Muscle layer of colon (tissue), 2 donors: ENCODE data around the gene SPINK13.

Source experiments
- H3K27ac ChIP-seq: one replicate; pipeline ENCODE4 v1.7.0; 2013; ENCODE audit warnings: low read depth, mild to moderate bottlenecking, low read length, moderate library complexity
- H3K27me3 ChIP-seq, 2 donors: one replicate each; pipeline ENCODE4 v1.7.0; 2013; ENCODE audit warnings: low read length in 2 of 2, mild to moderate bottlenecking in 2 of 2; ENCODE audit not compliant: insufficient read depth in 2 of 2, control insufficient read depth in 1 of 2
- H3K36me3 ChIP-seq: one replicate; pipeline ENCODE4 v1.7.0; 2013; ENCODE audit warnings: mild to moderate bottlenecking, low read length; ENCODE audit not compliant: insufficient read depth
- H3K4me1 ChIP-seq: one replicate; pipeline ENCODE4 v1.7.0; 2013; ENCODE audit warnings: mild to moderate bottlenecking, low read length; ENCODE audit not compliant: insufficient read depth
- H3K4me3 ChIP-seq, 2 donors: one replicate each; pipeline ENCODE4 v1.7.0; 2013; ENCODE audit warnings: low read length in 2 of 2, low read depth in 1 of 2, mild to moderate bottlenecking in 1 of 2, moderate library complexity in 1 of 2
- H3K9ac ChIP-seq: one replicate; pipeline ENCODE4 v1.7.0; 2013; ENCODE audit warnings: low read length
- H3K9me3 ChIP-seq: one replicate; pipeline ENCODE4 v1.7.0; 2013; ENCODE audit warnings: mild to moderate bottlenecking, low read length
- donor health status: abdominal sarcoma.
- donor health status: Adenocarcinoma of cecum.

SPINK13 gene

GRCh38 chr5:148268566-148268965 is at the start of gene SPINK13:
Gene SPINK13, plus strand, starts transcription at chr5:148268794. Its CDS starts 1,279 bp downstream, at chr5:148270073.
- Histone ChIP-seq H3K27me3 (no peaks in the 10 kb centered on the region), H3K27ac (no peak within 1 kb of the TSS), H3K9ac (no peak within 1 kb of the TSS), H3K4me1 (no peaks in the 10 kb centered on the region), H3K9me3 (no peaks in the 10 kb centered on the region), H3K4me3 (no peak within 1 kb of the TSS), H3K36me3 (no peaks in the 10 kb centered on the region)

- Histone ChIP-seq H3K4me1 (peaks cover 8% of the 10 kb centered on the region), H3K9ac (no peak overlapping the region), H3K4me3 (no peak overlapping the region), H3K36me3 (no peaks in the 10 kb centered on the region), H3K27me3 (no peaks in the 10 kb centered on the region), H3K9me3 (no peaks in the 10 kb centered on the region), H3K27ac (no peak overlapping the region)
Measured at GRCh38 chr5:148221508-148221907, 47.1 kb upstream of the SPINK13 start.

GRCh38 chr5:148224117-148224742 is 44.4 kb upstream of the SPINK13 start:
- H3K27me3 ChIP-seq, result no peaks in the 10 kb centered on the region
- H3K9me3 ChIP-seq, result no peaks in the 10 kb centered on the region
- no peak overlapping the region for H3K9ac ChIP-seq
- no peak overlapping the region for H3K4me3 ChIP-seq
- H3K27ac ChIP-seq, result no peak overlapping the region
- H3K36me3 ChIP-seq, result no peaks in the 10 kb centered on the region
- peaks cover 8% of the 10 kb centered on the region for H3K4me1 ChIP-seq

GRCh38 chr5:148228392-148228984 is 40.1 kb upstream of the SPINK13 start:
- Histone ChIP-seq H3K36me3 (no peaks in the 10 kb centered on the region), H3K4me1 (peaks cover 8% of the 10 kb centered on the region), H3K27me3 (no peaks in the 10 kb centered on the region), H3K9ac (no peak overlapping the region), H3K9me3 (no peaks in the 10 kb centered on the region), H3K27ac (no peak overlapping the region), H3K4me3 (no peak overlapping the region)

- H3K27ac ChIP-seq, result no peak overlapping the region
- H3K27me3 ChIP-seq, result no peaks in the 10 kb centered on the region
- H3K9ac ChIP-seq, result no peak overlapping the region
- no peaks in the 10 kb centered on the region for H3K9me3 ChIP-seq
- H3K4me3 ChIP-seq, result no peak overlapping the region
- no peaks in the 10 kb centered on the region for H3K36me3 ChIP-seq
- no peaks in the 10 kb centered on the region for H3K4me1 ChIP-seq
Measured at GRCh38 chr5:148229840-148230239, 38.8 kb upstream of the SPINK13 start.

GRCh38 chr5:148230240-148230639 is 38.4 kb upstream of the SPINK13 start:
- H3K4me1 ChIP-seq, result no peaks in the 10 kb centered on the region
- H3K4me3 ChIP-seq, result no peak overlapping the region
- H3K9ac ChIP-seq, result no peak overlapping the region
- H3K27me3 ChIP-seq, result no peaks in the 10 kb centered on the region
- no peaks in the 10 kb centered on the region for H3K9me3 ChIP-seq
- H3K27ac ChIP-seq, result no peak overlapping the region
- H3K36me3 ChIP-seq, result no peaks in the 10 kb centered on the region

- H3K27ac ChIP-seq, result no peak overlapping the region
- no peak overlapping the region for H3K4me3 ChIP-seq
- no peak overlapping the region for H3K9ac ChIP-seq
- H3K36me3 ChIP-seq, result no peaks in the 10 kb centered on the region
- H3K4me1 ChIP-seq, result no peaks in the 10 kb centered on the region
- no peaks in the 10 kb centered on the region for H3K27me3 ChIP-seq
- no peaks in the 10 kb centered on the region for H3K9me3 ChIP-seq
Measured at GRCh38 chr5:148237785-148238417, 30.7 kb upstream of the SPINK13 start.

- no peaks in the 10 kb centered on the region for H3K27me3 ChIP-seq
- no peaks in the 10 kb centered on the region for H3K9me3 ChIP-seq
- H3K4me3 ChIP-seq, result no peak within 1 kb of the TSS
- H3K9ac ChIP-seq, result no peak within 1 kb of the TSS
- no peaks in the 10 kb centered on the region for H3K4me1 ChIP-seq
- no peak within 1 kb of the TSS for H3K27ac ChIP-seq
- H3K36me3 ChIP-seq, result no peaks in the 10 kb centered on the region
Measured at GRCh38 chr5:148238418-148238794, 30.2 kb upstream of the SPINK13 start, which contains the start of gene MARCOL. Gene MARCOL, plus strand, starts transcription at chr5:148238525. Its CDS starts 73 bp downstream, at chr5:148238598.

GRCh38 chr5:148248894-148249293 is 19.7 kb upstream of the SPINK13 start:
- no peak overlapping the region for H3K9ac ChIP-seq
- H3K4me3 ChIP-seq, result no peak overlapping the region
- no peaks in the 10 kb centered on the region for H3K36me3 ChIP-seq
- no peaks in the 10 kb centered on the region for H3K27me3 ChIP-seq
- no peak overlapping the region for H3K27ac ChIP-seq
- no peaks in the 10 kb centered on the region for H3K9me3 ChIP-seq
- H3K4me1 ChIP-seq, result no peaks in the 10 kb centered on the region

- H3K27me3 ChIP-seq, result no peaks in the 10 kb centered on the region
- H3K4me3 ChIP-seq, result no peak overlapping the region
- H3K27ac ChIP-seq, result no peak overlapping the region
- no peaks in the 10 kb centered on the region for H3K4me1 ChIP-seq
- H3K36me3 ChIP-seq, result no peaks in the 10 kb centered on the region
- H3K9ac ChIP-seq, result no peak overlapping the region
- H3K9me3 ChIP-seq, result peaks cover 5% of the 10 kb centered on the region
Measured at GRCh38 chr5:148255456-148255855, 13.1 kb upstream of the SPINK13 start.

- peaks cover 5% of the 10 kb centered on the region for H3K9me3 ChIP-seq
- H3K27me3 ChIP-seq, result no peaks in the 10 kb centered on the region
- no peak overlapping the region for H3K4me3 ChIP-seq
- no peaks in the 10 kb centered on the region for H3K36me3 ChIP-seq
- no peak overlapping the region for H3K9ac ChIP-seq
- H3K27ac ChIP-seq, result no peak overlapping the region
- no peaks in the 10 kb centered on the region for H3K4me1 ChIP-seq
Measured at GRCh38 chr5:148259288-148259687, 9.3 kb upstream of the SPINK13 start.
